GM12878 (cell line): ENCODE results near the gene UCHL5. TPM values are rescaled to one million over a fixed set of nuclear protein-coding genes. Genes with fewer than 3 reads are reported as not detected.

Experiments used
- ATAC-seq: fragments of 200-7000 bp; cut with Tn5 transposase; 3 replicates; pipeline ENCODE4 v1.9.1; 2020; ENCODE audit warnings: mild to moderate bottlenecking, moderate library complexity
- BruUV-seq: library from RNA; stranded (reverse); fragments of 400-500 nt; replicated peaks from 2 replicates; lab custom pipeline; 2021; lab: Mats Ljungman, UMichigan
- CTCF ChIA-PET: fragments of 300-600 bp; sonication (Branson Sonifier 250); formaldehyde crosslinking; extraction: SDS; loops from one replicate; lab custom pipeline; 2021; ENCODE audit warnings: inconsistent platforms; lab: Yijun Ruan, JAX
- POLR2A ChIA-PET: fragments of 350-600 bp; formaldehyde crosslinking; extraction: SDS; loops from one replicate; lab custom pipeline; 2021; ENCODE audit warnings: inconsistent platforms; lab: Charles Lee
- RAD21 ChIA-PET: fragments of 300-600 bp; sonication (Branson Sonifier 250); formaldehyde crosslinking; loops from one replicate; lab custom pipeline; 2023; ENCODE audit warnings: antibody characterized with exemption; ENCODE audit not compliant: unreplicated experiment; lab: Charles Lee
- SMC1A ChIA-PET: fragments of 300-600 bp; sonication (Branson Sonifier 250); formaldehyde crosslinking; loops from one replicate; lab custom pipeline; 2023; ENCODE audit not compliant: unreplicated experiment, uncharacterized antibody; lab: Charles Lee
- DNase-seq: peaks from one replicate; pipeline ENCODE4 v3.0.0-alpha.2; 2011; ENCODE audit warnings: low read depth, low spot score
- FAIRE-seq: peaks from 3 replicates; lab custom pipeline; 2011; peaks lifted over from hg19 to GRCh38; lab: Jason Lieb, UNC
- H2AFZ ChIP-seq: 2 replicates; pipeline ENCODE4 v1.6.0; 2011; ENCODE audit warnings: low read depth, low read length, control low read depth; ENCODE audit not compliant: control insufficient read depth
- H3K27ac ChIP-seq: 2 replicates; pipeline ENCODE4 v1.5.1; 2011; ENCODE audit warnings: control low read depth; ENCODE audit not compliant: control insufficient read depth, insufficient read depth
- H3K27me3 ChIP-seq, 2 experiments: replicated peaks in 1 of 2; 2 replicates each; pipeline versions ENCODE4 v1.6.0 to v1.6.1; 2011; ENCODE audit warnings: low read length in 1 of 2; ENCODE audit not compliant: control insufficient read depth in 2 of 2, insufficient read depth in 2 of 2
- H3K36me3 ChIP-seq, 2 experiments: 2 replicates each; pipeline ENCODE4 v1.5.1; 2011; ENCODE audit warnings: low read length in 1 of 2; ENCODE audit not compliant: control insufficient read depth in 2 of 2, insufficient read depth in 2 of 2
- H3K4me1 ChIP-seq: 2 replicates; pipeline ENCODE4 v1.6.1; 2011; ENCODE audit warnings: mild to moderate bottlenecking, low read length, moderate library complexity, mixed read lengths; ENCODE audit not compliant: control insufficient read depth, insufficient read depth
- H3K4me2 ChIP-seq: 2 replicates; pipeline ENCODE4 v1.6.0; 2011; ENCODE audit warnings: control low read depth; ENCODE audit not compliant: control insufficient read depth, insufficient read depth
- H3K4me3 ChIP-seq: fragments of 200-600 bp; sonication (generic); 2 replicates; pipeline ENCODE4 v1.5.1; 2016
- H3K79me2 ChIP-seq: 2 replicates; pipeline ENCODE4 v1.6.0; 2011; ENCODE audit warnings: low read length; ENCODE audit not compliant: control insufficient read depth, insufficient read depth
- H3K9ac ChIP-seq: 2 replicates; pipeline ENCODE4 v1.8.0; 2011; ENCODE audit warnings: low read length, control low read depth, mixed read lengths; ENCODE audit not compliant: control insufficient read depth, insufficient read depth
- H3K9me3 ChIP-seq: replicated peaks from 3 replicates; pipeline ENCODE4 v1.5.1; 2011; ENCODE audit warnings: mild to moderate bottlenecking, low read length; ENCODE audit not compliant: control insufficient read depth, insufficient read depth
- H4K20me1 ChIP-seq: 2 replicates; pipeline ENCODE4 v1.6.0; 2011; ENCODE audit not compliant: control insufficient read depth, insufficient read depth
- CREB1 ChIP-seq: IDR thresholded peaks from 2 replicates; pipeline ENCODE4 v1.6.1; 2012; ENCODE audit warnings: low read depth, mild to moderate bottlenecking, inconsistent platforms
- ESRRA ChIP-seq: IDR thresholded peaks from 2 replicates; pipeline ENCODE4 v1.6.1; 2012; ENCODE audit warnings: mild to moderate bottlenecking, low read length, improper control_type of control experiment
- FOS ChIP-seq: IDR thresholded peaks from 3 replicates; pipeline ENCODE4 v1.6.1; 2011; ENCODE audit warnings: borderline replicate concordance; ENCODE audit not compliant: insufficient read length; ENCODE audit errors: extremely low read depth
- FOXM1 ChIP-seq: IDR thresholded peaks from 2 replicates; pipeline ENCODE4 v1.6.1; 2012; ENCODE audit warnings: low read depth, mild to moderate bottlenecking, inconsistent platforms, low read length, moderate library complexity
- KDM1A ChIP-seq: fragments of 200-600 bp; sonication (generic); IDR thresholded peaks from 2 replicates; pipeline ENCODE4 v1.6.1; 2016; ENCODE audit warnings: borderline replicate concordance
- LARP7 ChIP-seq: fragments of 450-650 bp; IDR thresholded peaks from 2 replicates; pipeline ENCODE4 v1.6.1; 2017; ENCODE audit warnings: mild to moderate bottlenecking
- MLLT1 ChIP-seq: fragments of 450-650 bp; IDR thresholded peaks from 2 replicates; pipeline ENCODE4 v1.6.1; 2016; ENCODE audit warnings: mild to moderate bottlenecking
- NFIC ChIP-seq: IDR thresholded peaks from 2 replicates; pipeline ENCODE4 v1.6.1; 2012; ENCODE audit warnings: low read depth, mild to moderate bottlenecking, inconsistent platforms, low read length, moderate library complexity
- NR2F1 ChIP-seq: fragments of 450-650 bp; conservative IDR thresholded peaks from 2 replicates; pipeline ENCODE4 v1.6.1; 2017; ENCODE audit warnings: mild to moderate bottlenecking
- POLR2A ChIP-seq: IDR thresholded peaks from 2 replicates; pipeline ENCODE4 v1.6.1; 2011; ENCODE audit warnings: low read depth, mild to moderate bottlenecking, low read length
- SMARCA5 ChIP-seq: fragments of 450-650 bp; IDR thresholded peaks from 2 replicates; pipeline ENCODE4 v1.6.1; 2017; ENCODE audit warnings: mild to moderate bottlenecking
- STAT1 ChIP-seq: fragments of 450-650 bp; conservative IDR thresholded peaks from 2 replicates; pipeline ENCODE4 v1.6.1; 2014; ENCODE audit warnings: antibody characterized with exemption, mild to moderate bottlenecking
- STAT3 ChIP-seq: IDR thresholded peaks from 2 replicates; pipeline ENCODE4 v1.6.1; 2011; ENCODE audit warnings: low read depth, low read length, improper control_type of control experiment
- SUPT20H ChIP-seq: IDR thresholded peaks from 2 replicates; pipeline ENCODE4 v1.6.1; 2011; ENCODE audit warnings: low read depth, mild to moderate bottlenecking, low read length, moderate library complexity, borderline replicate concordance; ENCODE audit not compliant: control insufficient read depth
- ZNF622 ChIP-seq: fragments of 450-650 bp; IDR thresholded peaks from 2 replicates; pipeline ENCODE4 v1.6.1; 2017; ENCODE audit warnings: mild to moderate bottlenecking, inconsistent platforms
- WGBS: methylation state at CpG from one replicate; pipeline ENCODE4 v1.1.6; 2016; ENCODE audit warnings: low lambda C conversion rate; ENCODE audit not compliant: insufficient replicate concordance, insufficient coverage; ENCODE audit errors: missing lambda C conversion rate; 5-methylcytosine and 5-hydroxymethylcytosine counted together
- in situ Hi-C: fragments of 300-500 bp; cut with MboI; formaldehyde crosslinking; loops from 9 replicates; pipeline ENCODE4 v1.14.3; 2018; ENCODE audit warnings: mixed read lengths
- intact Hi-C: fragments of 100-400 bp; cut with micrococcal nuclease; formaldehyde crosslinking; loops from one replicate; pipeline ENCODE4 v1.14.2; 2022; ENCODE audit not compliant: unreplicated experiment
- polyA plus RNA-seq, 11 experiments: library from polyadenylated mRNA; depleted of rRNA in 4 of 11; unstranded in 6 of 11; stranded (reverse) in 5 of 11; fragments of >200 nt; fragmentation: Nextera tagmentation in 4 of 11; fragmentation: Illumina TruSeq in 1 of 11; extraction: Ambion mirVana in 4 of 11; extraction: Trizol in 1 of 11; gene quantifications; 1 replicate in 1 of 11; 2 replicates in 10 of 11; pipeline versions ENCODE4 v1.2.1 to v1.2.3, GENCODE V29; 2011 to 2016; ENCODE audit warnings: inconsistent platforms in 2 of 11, missing spikeins in 2 of 11, low read depth in 1 of 11
- total RNA-seq, 4 experiments: library from RNA; depleted of rRNA in 3 of 4; stranded (reverse); fragments of >200 nt in 3 of 4; fragmentation: Illumina TruSeq in 1 of 4; extraction: Trizol in 1 of 4; gene quantifications; 2 replicates each; pipeline versions ENCODE4 v1.2.1 to v1.2.3, GENCODE V29; 2013 to 2021

Gene UCHL5
- total and polyA plus RNA-seq, 10 of the 15 experiments (the other 5 are each of a cell fraction or from before 2014, with no cell fraction given) = 30.1 to 179 (median 60.1) TPM

GRCh38 chr1:192967211-192967877 is 91.8 kb downstream of the UCHL5 start:
- intact Hi-C loops (no loop called here), in situ Hi-C loops (no loop called here)
- no peak for DNase-seq
- ChIA-PET POLR2A (no interaction called here), CTCF (no interaction called here), RAD21 (no interaction called here), SMC1A (no interaction called here)
- no peaks in the 10 kb centered on the region for H4K20me1 ChIP-seq
- H3K27me3 ChIP-seq = no peaks in the 10 kb centered on the region
- H3K4me2 ChIP-seq = no peak overlapping the region
- no peak for FAIRE-seq
- no peak overlapping the region for H2AFZ ChIP-seq
- H3K4me3 ChIP-seq = no peak overlapping the region
- no peaks in the 10 kb centered on the region for H3K36me3 ChIP-seq
- WGBS = 98% methylated on average over 2 of the region's 2 CpGs
- ATAC-seq = no peak
- no TSS peak for BruUV-seq
- H3K9ac ChIP-seq = no peak overlapping the region
- no peaks in the 10 kb centered on the region for H3K79me2 ChIP-seq
- H3K27ac ChIP-seq = no peak overlapping the region
- no peak for TF ChIP-seq POLR2A
- TF ChIP-seq ZNF622 = no peak
- TF ChIP-seq ESRRA = no peak
- TF ChIP-seq NFIC = no peak
- no peak for TF ChIP-seq FOXM1
- no peak for TF ChIP-seq SMARCA5
- TF ChIP-seq SUPT20H = no peak
- no peak for TF ChIP-seq LARP7
- no peak for TF ChIP-seq KDM1A
- no peak for TF ChIP-seq STAT3
- TF ChIP-seq STAT1 = no peak
- no peak for TF ChIP-seq MLLT1
- TF ChIP-seq FOS = no peak
- TF ChIP-seq NR2F1 = no peak
- TF ChIP-seq CREB1 = no peak
- no peaks in the 10 kb centered on the region for H3K9me3 ChIP-seq
- no peaks in the 10 kb centered on the region for H3K4me1 ChIP-seq
